ENCODE results near the gene MPZ.

MPZ gene

DNA sequence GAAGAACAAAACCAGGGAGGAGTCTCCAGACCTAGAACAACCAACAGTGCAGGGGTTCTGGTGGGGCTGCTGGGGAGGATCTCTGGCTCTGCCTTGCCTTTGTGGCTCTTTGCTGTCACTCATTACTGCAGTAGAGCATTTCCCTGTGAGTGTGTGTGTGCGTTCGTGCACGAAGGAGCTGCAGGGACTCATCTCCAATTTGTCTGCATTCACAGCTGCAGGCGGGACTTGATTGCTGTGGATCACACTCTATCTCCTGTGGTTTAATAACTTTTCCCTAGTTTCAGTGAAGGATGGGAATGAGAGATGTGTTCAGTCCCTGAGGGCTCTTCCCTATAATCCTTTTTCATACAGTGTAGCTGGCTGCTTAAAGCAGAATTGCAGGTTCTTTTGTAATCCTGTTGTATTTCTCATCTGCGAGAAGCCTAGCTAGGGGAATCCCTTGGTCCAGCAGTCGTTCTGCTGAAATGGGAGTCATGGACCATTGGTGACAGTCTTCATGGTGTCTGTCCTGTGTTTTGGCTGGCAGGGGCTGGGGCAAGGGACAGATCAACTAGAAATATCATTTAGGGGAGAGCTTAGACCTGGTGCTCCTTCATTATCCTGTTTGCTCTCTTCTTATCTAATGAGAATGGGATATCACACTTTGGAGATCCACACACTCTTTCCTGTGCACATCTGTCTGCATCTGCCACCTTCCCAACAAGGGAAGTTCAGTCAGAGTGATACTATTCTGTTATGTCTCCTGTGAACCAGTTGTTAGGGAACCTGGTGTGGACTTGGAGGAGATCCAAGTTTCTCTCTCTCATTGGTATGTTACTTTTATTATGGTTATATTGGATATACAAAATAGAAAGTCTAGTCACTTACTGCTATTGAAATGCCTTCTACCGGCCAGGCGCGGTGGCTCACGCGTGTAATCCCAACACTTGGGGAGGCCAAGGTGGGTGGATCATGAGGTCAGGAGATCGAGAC, 48.2 kb downstream of the MPZ start:
- Histone ChIP-seq H3K4me3 (no peak overlapping the region), H3K4me1 (peaks cover 0 to 10% (median 6%) of the 10 kb centered on the region in 4 donors), H3K27me3 (peaks cover 0 to 65% of the 10 kb centered on the region in 2 donors), H3K27ac (no peak overlapping the region), H3K36me3 (no peaks in the 10 kb centered on the region), H3K9me3 (peaks cover 0 to 11% (median 10%) of the 10 kb centered on the region in 3 donors)
- intact Hi-C loops (cut with DNase I; ENCODE audit: low total_unique reads), result no loop called here
- TF ChIP-seq, protein P1, sequence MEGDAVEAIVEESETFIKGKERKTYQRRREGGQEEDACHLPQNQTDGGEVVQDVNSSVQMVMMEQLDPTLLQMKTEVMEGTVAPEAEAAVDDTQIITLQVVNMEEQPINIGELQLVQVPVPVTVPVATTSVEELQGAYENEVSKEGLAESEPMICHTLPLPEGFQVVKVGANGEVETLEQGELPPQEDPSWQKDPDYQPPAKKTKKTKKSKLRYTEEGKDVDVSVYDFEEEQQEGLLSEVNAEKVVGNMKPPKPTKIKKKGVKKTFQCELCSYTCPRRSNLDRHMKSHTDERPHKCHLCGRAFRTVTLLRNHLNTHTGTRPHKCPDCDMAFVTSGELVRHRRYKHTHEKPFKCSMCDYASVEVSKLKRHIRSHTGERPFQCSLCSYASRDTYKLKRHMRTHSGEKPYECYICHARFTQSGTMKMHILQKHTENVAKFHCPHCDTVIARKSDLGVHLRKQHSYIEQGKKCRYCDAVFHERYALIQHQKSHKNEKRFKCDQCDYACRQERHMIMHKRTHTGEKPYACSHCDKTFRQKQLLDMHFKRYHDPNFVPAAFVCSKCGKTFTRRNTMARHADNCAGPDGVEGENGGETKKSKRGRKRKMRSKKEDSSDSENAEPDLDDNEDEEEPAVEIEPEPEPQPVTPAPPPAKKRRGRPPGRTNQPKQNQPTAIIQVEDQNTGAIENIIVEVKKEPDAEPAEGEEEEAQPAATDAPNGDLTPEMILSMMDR (IDR thresholded peaks at IDR 0.05), result no peak
- no peak for DNase-seq

DNA sequence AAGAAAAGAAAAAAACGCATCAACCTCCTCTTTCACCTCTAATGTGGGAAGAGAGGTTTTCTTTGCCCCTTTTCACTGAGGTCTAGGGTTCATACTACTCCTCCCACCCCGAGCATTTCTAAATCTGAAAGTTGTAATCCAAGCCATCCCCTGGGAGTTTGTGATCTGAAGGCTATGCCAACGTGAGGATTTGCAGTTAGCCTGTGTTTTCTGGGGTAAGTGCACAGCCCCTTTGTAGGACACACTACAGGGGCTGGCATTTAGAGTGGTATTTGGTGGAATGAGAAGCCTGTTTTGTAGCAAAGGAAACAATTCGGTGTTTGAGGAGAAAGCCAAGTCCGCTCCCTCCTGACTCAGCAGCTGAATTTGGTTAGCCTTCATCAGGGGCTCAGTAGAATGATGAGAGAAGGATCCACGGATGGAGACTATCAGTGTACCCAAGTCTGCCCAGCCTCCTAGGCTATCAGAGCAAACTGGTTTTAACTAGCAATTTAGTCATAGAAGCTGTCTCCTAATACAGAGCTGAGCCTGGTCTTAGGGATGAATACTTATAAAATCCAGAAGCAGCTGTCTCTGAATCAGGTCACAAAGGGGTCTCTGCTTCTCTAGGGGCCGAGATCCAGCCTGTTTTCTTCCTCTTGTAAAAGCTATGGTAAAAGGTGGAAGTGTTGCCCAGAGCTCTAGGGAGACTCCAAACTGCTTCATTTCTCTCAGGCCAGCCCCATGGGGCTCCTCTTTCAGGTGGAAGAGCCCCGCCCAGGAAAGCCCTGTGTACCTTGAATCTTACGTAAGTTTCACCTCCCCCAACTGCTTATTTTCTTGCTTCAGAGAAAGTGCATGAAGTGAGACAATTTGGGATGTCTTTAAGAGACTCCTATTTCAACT, 49.1 kb downstream of the MPZ start:
- Histone ChIP-seq H3K9me3 (peaks cover 0 to 12% (median 10%) of the 10 kb centered on the region in 3 donors), H3K27me3 (peaks cover 0 to 66% of the 10 kb centered on the region in 2 donors), H3K4me3 (no peak overlapping the region), H3K4me1 (peaks cover 0 to 10% (median 6%) of the 10 kb centered on the region in 4 donors), H3K27ac (no peak overlapping the region), H3K36me3 (no peaks in the 10 kb centered on the region)
- no peak for DNase-seq
- TF ChIP-seq, protein P1 (IDR thresholded peaks at IDR 0.05), result no peak
- intact Hi-C loops (cut with DNase I; ENCODE audit: low total_unique reads), result no loop called here

DNA sequence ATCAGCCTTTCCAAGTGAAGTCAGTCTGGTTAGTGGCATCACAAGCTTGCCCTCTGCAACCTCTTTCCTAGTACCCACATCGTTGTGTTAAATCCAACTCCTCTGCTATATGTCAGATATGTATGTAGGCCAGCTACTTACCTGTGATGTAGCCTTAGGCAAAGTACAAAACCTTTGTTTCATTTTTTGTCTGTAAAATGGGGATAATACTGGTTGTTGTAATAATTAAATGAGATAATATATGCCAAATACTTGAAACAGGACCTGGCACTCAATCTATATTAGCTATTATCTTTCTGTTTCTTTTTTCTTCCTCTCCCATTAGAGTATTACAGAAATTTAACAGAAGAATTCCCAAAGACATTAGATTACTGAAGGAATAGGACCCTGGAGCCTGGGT, 50.0 kb downstream of the MPZ start:
- Histone ChIP-seq H3K27ac (no peak overlapping the region), H3K9me3 (peaks cover 0 to 12% (median 10%) of the 10 kb centered on the region in 3 donors), H3K27me3 (peaks cover 0 to 62% of the 10 kb centered on the region in 2 donors), H3K36me3 (no peaks in the 10 kb centered on the region), H3K4me1 (peaks cover 0 to 10% (median 6%) of the 10 kb centered on the region in 4 donors), H3K4me3 (no peak overlapping the region)
- TF ChIP-seq, protein P1 (IDR thresholded peaks at IDR 0.05), result no peak
- DNase-seq, result no peak
- intact Hi-C loops (cut with DNase I; ENCODE audit: low total_unique reads), result no loop called here

DNA sequence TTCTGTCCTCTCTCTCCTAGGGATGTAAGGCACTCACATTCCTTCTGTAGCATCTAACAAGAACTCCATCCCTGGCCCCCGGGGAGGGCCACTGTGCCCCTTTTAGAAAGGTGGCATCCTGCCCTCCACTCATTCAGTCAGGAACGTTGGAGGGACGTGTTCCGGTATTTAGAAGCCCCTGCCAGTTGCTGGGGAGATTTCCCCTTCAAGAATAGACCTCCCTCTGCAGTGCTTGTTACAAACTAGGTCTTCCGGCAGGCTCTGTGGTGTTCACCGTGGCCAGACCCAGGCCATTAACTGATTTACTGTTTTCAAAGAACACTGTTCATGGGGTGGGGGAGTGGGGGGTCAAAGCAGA, 50.4 kb downstream of the MPZ start:
- TF ChIP-seq, protein P1 (IDR thresholded peaks at IDR 0.05), result no peak
- Histone ChIP-seq H3K27ac (no peak overlapping the region), H3K9me3 (peaks cover 0 to 12% (median 10%) of the 10 kb centered on the region in 3 donors), H3K4me1 (peaks cover 0 to 10% (median 6%) of the 10 kb centered on the region in 4 donors), H3K27me3 (peaks cover 0 to 57% of the 10 kb centered on the region in 2 donors), H3K4me3 (no peak overlapping the region), H3K36me3 (no peaks in the 10 kb centered on the region)
- intact Hi-C loops (cut with DNase I; ENCODE audit: low total_unique reads), result no loop called here
- DNase-seq, result no peak

Measured in tibial artery (tissue), 4 donors.